ENCODE results near the gene NR1D2. TPM values are rescaled to one million over a fixed set of nuclear protein-coding genes. Genes with fewer than 3 reads are reported as not detected.

The NR1D2 gene
- total RNA-seq, 2 donors from 2014 or later = 4.2 to 5.2 TPM

- H3K4me3 Mint-ChIP-seq = no peak overlapping the region
- H3K36me3 Mint-ChIP-seq = peaks cover 11% of the 10 kb centered on the region
- DNase-seq (ENCODE audit: low spot score) = no peak
- ATAC-seq = no peak
- peaks cover 11 to 20% of the 10 kb centered on the region in 2 donors for H3K4me1 Mint-ChIP-seq (ENCODE audit: low read depth in 2 of 2)
- no peaks in the 10 kb centered on the region for H3K27me3 Mint-ChIP-seq
- peak overlapping the region; percentile 33 to 68 for H3K27ac Mint-ChIP-seq
- no peaks in the 10 kb centered on the region for H3K9me3 Mint-ChIP-seq
Measured at GRCh38 chr3:23961066-23961465, 16.0 kb downstream of the NR1D2 start.

- no peak overlapping the region for H3K27ac Mint-ChIP-seq
- H3K36me3 Mint-ChIP-seq = peaks cover 13% of the 10 kb centered on the region
Measured at GRCh38 chr3:23961913-23962312, 16.8 kb downstream of the NR1D2 start.

GRCh38 chr3:23964537-23965235, 19.6 kb downstream of the NR1D2 start:
- peaks cover 6 to 12% of the 10 kb centered on the region in 2 donors for H3K4me1 Mint-ChIP-seq (ENCODE audit: low read depth in 2 of 2)
- DNase-seq (ENCODE audit: low spot score) = no peak
- H3K36me3 Mint-ChIP-seq = peaks cover 13% of the 10 kb centered on the region
- no peak overlapping the region for H3K4me3 Mint-ChIP-seq
- H3K9me3 Mint-ChIP-seq = no peaks in the 10 kb centered on the region
- ATAC-seq = no peak
- H3K27me3 Mint-ChIP-seq = no peaks in the 10 kb centered on the region
- no peak overlapping the region for H3K27ac Mint-ChIP-seq

More at GRCh38 chr3:23961913-23962312, 16.8 kb downstream of the NR1D2 start:
- Mint-ChIP-seq H3K27me3 (no peaks in the 10 kb centered on the region), H3K9me3 (no peaks in the 10 kb centered on the region), H3K4me3 (no peak overlapping the region), H3K4me1 (ENCODE audit: low read depth in 2 of 2) (peaks cover 11 to 22% of the 10 kb centered on the region in 2 donors)
- DNase-seq (ENCODE audit: low spot score) = no peak
- ATAC-seq = no peak

- Mint-ChIP-seq H3K4me1 (ENCODE audit: low read depth in 2 of 2) (peaks cover 5 to 9% of the 10 kb centered on the region in 2 donors), H3K27me3 (no peaks in the 10 kb centered on the region), H3K9me3 (no peaks in the 10 kb centered on the region), H3K36me3 (peaks cover 13% of the 10 kb centered on the region), H3K4me3 (no peak overlapping the region), H3K27ac (no peak overlapping the region)
- DNase-seq (ENCODE audit: low spot score) (no peak), ATAC-seq (no peak)
Measured at GRCh38 chr3:23966328-23966727, 21.2 kb downstream of the NR1D2 start.

- Mint-ChIP-seq H3K4me1 (ENCODE audit: low read depth in 2 of 2) (peaks cover 5 to 9% of the 10 kb centered on the region in 2 donors), H3K9me3 (no peaks in the 10 kb centered on the region), H3K36me3 (peaks cover 6% of the 10 kb centered on the region), H3K27ac (no peak overlapping the region), H3K27me3 (no peaks in the 10 kb centered on the region), H3K4me3 (no peak overlapping the region)
- no peak for DNase-seq (ENCODE audit: low spot score)
- ATAC-seq = no peak
Measured at GRCh38 chr3:23968463-23969184, 23.5 kb downstream of the NR1D2 start.

GRCh38 chr3:23969393-23969792, 24.3 kb downstream of the NR1D2 start:
- Mint-ChIP-seq H3K36me3 (peaks cover 6% of the 10 kb centered on the region), H3K27ac (no peak overlapping the region)
- ATAC-seq = no peak

GRCh38 chr3:23971684-23972083, 26.6 kb downstream of the NR1D2 start:
- H3K36me3 Mint-ChIP-seq = peaks cover 6% of the 10 kb centered on the region
- H3K27me3 Mint-ChIP-seq = no peaks in the 10 kb centered on the region
- H3K4me1 Mint-ChIP-seq (ENCODE audit: low read depth in 2 of 2) = peaks cover 3% of the 10 kb centered on the region in 2 donors
- DNase-seq (ENCODE audit: low spot score) = no peak
- H3K9me3 Mint-ChIP-seq = no peaks in the 10 kb centered on the region
- H3K27ac Mint-ChIP-seq = no peak overlapping the region
- ATAC-seq = no peak
- no peak overlapping the region for H3K4me3 Mint-ChIP-seq

More at GRCh38 chr3:23969393-23969792, 24.3 kb downstream of the NR1D2 start:
- no peak for DNase-seq (ENCODE audit: low spot score)
- Mint-ChIP-seq H3K4me1 (ENCODE audit: low read depth in 2 of 2) (peaks cover 5 to 9% of the 10 kb centered on the region in 2 donors), H3K9me3 (no peaks in the 10 kb centered on the region), H3K27me3 (no peaks in the 10 kb centered on the region), H3K4me3 (no peak overlapping the region)

- H3K9me3 Mint-ChIP-seq = no peaks in the 10 kb centered on the region
Measured at GRCh38 chr3:23976555-23976954, 31.5 kb downstream of the NR1D2 start.

GRCh38 chr3:23979569-23979968, 34.5 kb downstream of the NR1D2 start:
- ATAC-seq = no peak
- no peaks in the 10 kb centered on the region for H3K27me3 Mint-ChIP-seq
- no peaks in the 10 kb centered on the region for H3K9me3 Mint-ChIP-seq
- no peaks in the 10 kb centered on the region for H3K4me1 Mint-ChIP-seq (ENCODE audit: low read depth in 2 of 2)
- no peak for DNase-seq (ENCODE audit: low spot score)
- H3K36me3 Mint-ChIP-seq = peaks cover 6% of the 10 kb centered on the region
- no peak overlapping the region for H3K4me3 Mint-ChIP-seq
- no peak overlapping the region for H3K27ac Mint-ChIP-seq

More at GRCh38 chr3:23976555-23976954, 31.5 kb downstream of the NR1D2 start:
- H3K4me3 Mint-ChIP-seq = no peak overlapping the region
- H3K36me3 Mint-ChIP-seq = peaks cover 6% of the 10 kb centered on the region
- ATAC-seq (no peak), DNase-seq (ENCODE audit: low spot score) (no peak)
- H3K4me1 Mint-ChIP-seq (ENCODE audit: low read depth in 2 of 2) = no peaks in the 10 kb centered on the region
- no peaks in the 10 kb centered on the region for H3K27me3 Mint-ChIP-seq
- H3K27ac Mint-ChIP-seq = no peak overlapping the region

GRCh38 chr3:23981136-23981535, 36.0 kb downstream of the NR1D2 start:
- no peaks in the 10 kb centered on the region for H3K27me3 Mint-ChIP-seq
- H3K4me3 Mint-ChIP-seq = no peak overlapping the region
- DNase-seq (ENCODE audit: low spot score) (no peak), ATAC-seq (peak in 1 of 2 donors; percentile 17)
- H3K9me3 Mint-ChIP-seq = no peaks in the 10 kb centered on the region
- H3K36me3 Mint-ChIP-seq = peaks cover 2% of the 10 kb centered on the region
- H3K27ac Mint-ChIP-seq = no peak overlapping the region
- no peaks in the 10 kb centered on the region for H3K4me1 Mint-ChIP-seq (ENCODE audit: low read depth in 2 of 2)

GRCh38 chr3:23981955-23982354, 36.9 kb downstream of the NR1D2 start:
- no peak overlapping the region for H3K27ac Mint-ChIP-seq
- no peaks in the 10 kb centered on the region for H3K36me3 Mint-ChIP-seq
- no peak for ATAC-seq
- H3K27me3 Mint-ChIP-seq = no peaks in the 10 kb centered on the region
- no peak for DNase-seq (ENCODE audit: low spot score)
- no peak overlapping the region for H3K4me3 Mint-ChIP-seq
- no peaks in the 10 kb centered on the region for H3K4me1 Mint-ChIP-seq (ENCODE audit: low read depth in 2 of 2)
- no peaks in the 10 kb centered on the region for H3K9me3 Mint-ChIP-seq

GRCh38 chr3:23984934-23985333, 39.8 kb downstream of the NR1D2 start:
- Mint-ChIP-seq H3K27me3 (no peaks in the 10 kb centered on the region), H3K27ac (no peak overlapping the region), H3K4me3 (no peak overlapping the region), H3K9me3 (no peaks in the 10 kb centered on the region), H3K36me3 (no peaks in the 10 kb centered on the region), H3K4me1 (ENCODE audit: low read depth in 2 of 2) (no peaks in the 10 kb centered on the region)
- ATAC-seq = no peak
- DNase-seq (ENCODE audit: low spot score) = no peak

- no peak for DNase-seq (ENCODE audit: low spot score)
- H3K27me3 Mint-ChIP-seq = no peaks in the 10 kb centered on the region
Measured at GRCh38 chr3:23985747-23986544, 40.9 kb downstream of the NR1D2 start.

GRCh38 chr3:23987356-23987755, 42.3 kb downstream of the NR1D2 start:
- no peak for DNase-seq (ENCODE audit: low spot score)
- Mint-ChIP-seq H3K36me3 (no peaks in the 10 kb centered on the region), H3K27ac (no peak overlapping the region), H3K4me1 (ENCODE audit: low read depth in 2 of 2) (peaks cover 5 to 6% of the 10 kb centered on the region in 2 donors), H3K27me3 (no peaks in the 10 kb centered on the region), H3K9me3 (no peaks in the 10 kb centered on the region), H3K4me3 (no peak overlapping the region)
- no peak for ATAC-seq

More at GRCh38 chr3:23985747-23986544, 40.9 kb downstream of the NR1D2 start:
- Mint-ChIP-seq H3K27ac (no peak overlapping the region), H3K4me3 (no peak overlapping the region), H3K9me3 (no peaks in the 10 kb centered on the region), H3K4me1 (ENCODE audit: low read depth in 2 of 2) (no peaks in the 10 kb centered on the region), H3K36me3 (no peaks in the 10 kb centered on the region)
- ATAC-seq = no peak

Data from natural killer cell treated with Interleukin-12 subunit alpha and Interleukin-12 subunit beta and Interleukin-15 and Interleukin-18, amount 100 ng/mL, for 72 hours (primary cell).